SK-N-SH (cell line): Measurements from ENCODE around the gene NOX3. TPM values are rescaled to one million over a fixed set of nuclear protein-coding genes. Genes with fewer than 3 reads are reported as not detected.

Experiments used
- CTCF ChIA-PET: fragments of 300-600, 350-600 bp; formaldehyde crosslinking; extraction: SDS; loops from one replicate; lab custom pipeline; 2021; lab: Yijun Ruan, JAX
- POLR2A ChIA-PET: fragments of 350-600 bp; sonication (Branson Sonifier 250); formaldehyde crosslinking; extraction: SDS; loops from one replicate; lab custom pipeline; 2020; ENCODE audit warnings: antibody characterized with exemption, inconsistent platforms; lab: Yijun Ruan, JAX
- DNase-seq: peaks from one replicate; pipeline ENCODE4 v3.0.0; 2012
- H2AFZ ChIP-seq: fragments of 200-600 bp; sonication (generic); 2 replicates; pipeline ENCODE4 v1.8.1; 2016; ENCODE audit warnings: antibody characterized with exemption, mild to moderate bottlenecking, low read depth
- H3F3A ChIP-seq: fragments of 200-600 bp; sonication (generic); replicated peaks from 2 replicates; pipeline ENCODE3; 2016; ENCODE audit warnings: antibody characterized with exemption, mild to moderate bottlenecking; ENCODE audit not compliant: insufficient read depth
- H3K27ac ChIP-seq, 2 experiments: fragments of 200-500 bp in 1 of 2; fragments of 200-600 bp in 1 of 2; sonication (Bioruptor generic) in 1 of 2; sonication (generic), shearing (Covaris generic) in 1 of 2; 2 replicates each; pipeline versions ENCODE4 v1.5.1 to v1.6.1; 2014 to 2016; ENCODE audit warnings: low read depth in 2 of 2, inconsistent platforms in 1 of 2, low read length in 1 of 2, mild to moderate bottlenecking in 1 of 2, mixed read lengths in 1 of 2
- H3K27me3 ChIP-seq: fragments of 200-600 bp; sonication (generic), shearing (Covaris generic); 2 replicates; pipeline ENCODE4 v1.6.1; 2016; ENCODE audit warnings: mixed run types; ENCODE audit not compliant: insufficient read depth
- H3K36me3 ChIP-seq, 2 experiments: fragments of 200-500 bp in 1 of 2; fragments of 200-600 bp in 1 of 2; sonication (Bioruptor generic) in 1 of 2; sonication (generic) in 1 of 2; replicated peaks in 1 of 2; 2 replicates each; pipeline versions ENCODE3 to v1.5.1; 2014 to 2016; ENCODE audit warnings: low read length in 1 of 2, mild to moderate bottlenecking in 1 of 2; ENCODE audit not compliant: insufficient read depth in 2 of 2, control insufficient read depth in 1 of 2
- H3K4me1 ChIP-seq, 2 experiments: fragments of 200-500 bp in 1 of 2; fragments of 200-600 bp in 1 of 2; sonication (Bioruptor generic) in 1 of 2; sonication (generic), shearing (Covaris generic) in 1 of 2; 2 replicates each; pipeline versions ENCODE4 v1.5.1 to v1.6.1; 2014 to 2016; ENCODE audit warnings: low read depth in 1 of 2, low read length in 1 of 2, mixed run types in 1 of 2; ENCODE audit not compliant: insufficient read depth in 2 of 2, control insufficient read depth in 1 of 2
- H3K4me2 ChIP-seq: fragments of 200-600 bp; sonication (generic), shearing (Covaris generic); 2 replicates; pipeline ENCODE4 v1.6.1; 2017; ENCODE audit warnings: mixed run types
- H3K4me3 ChIP-seq, 2 experiments: fragments of 200-500 bp in 1 of 2; fragments of 200-600 bp in 1 of 2; sonication (Bioruptor generic) in 1 of 2; sonication (generic), shearing (Covaris generic) in 1 of 2; 2 replicates each; pipeline versions ENCODE4 v1.5.1 to v1.8.1; 2014 to 2016; ENCODE audit warnings: low read depth in 2 of 2, inconsistent platforms in 1 of 2, low read length in 1 of 2, mild to moderate bottlenecking in 1 of 2, mixed read lengths in 1 of 2, moderate library complexity in 1 of 2
- H3K79me2 ChIP-seq: fragments of 200-600 bp; sonication (generic); 2 replicates; pipeline ENCODE4 v1.8.1; 2017; ENCODE audit warnings: mild to moderate bottlenecking; ENCODE audit not compliant: insufficient read depth
- H3K9ac ChIP-seq: fragments of 200-600 bp; sonication (generic); 2 replicates; pipeline ENCODE4 v1.6.1; 2017; ENCODE audit warnings: mixed run types
- H3K9me2 ChIP-seq: fragments of 200-600 bp; sonication (generic); 2 replicates; pipeline ENCODE4 v1.6.1; 2017; ENCODE audit warnings: mixed run types
- H3K9me3 ChIP-seq: fragments of 200-600 bp; sonication (generic); 2 replicates; pipeline ENCODE4 v1.6.1; 2017; ENCODE audit warnings: mixed run types, mild to moderate bottlenecking, moderate library complexity
- H4K20me1 ChIP-seq: fragments of 200-600 bp; sonication (generic); 2 replicates; pipeline ENCODE4 v1.6.1; 2017; ENCODE audit warnings: mild to moderate bottlenecking, mixed run types; ENCODE audit not compliant: insufficient read depth
- CTCF ChIP-seq: fragments of 200-600 bp; sonication (generic); IDR thresholded peaks from 2 replicates; pipeline ENCODE4 v1.6.1; 2017; ENCODE audit warnings: antibody characterized with exemption, mild to moderate bottlenecking, moderate library complexity
- ELF1 ChIP-seq: IDR thresholded peaks from 2 replicates; pipeline ENCODE4 v1.4.0; 2012
- EP300 ChIP-seq, 2 experiments: IDR thresholded peaks; 2 replicates each; pipeline versions ENCODE4 v1.4.0 to v1.6.1; 2012; ENCODE audit warnings: borderline replicate concordance in 1 of 2, low read depth in 1 of 2, low read length in 1 of 2
- FOSL2 ChIP-seq: IDR thresholded peaks from 2 replicates; pipeline ENCODE4 v1.4.0; 2012; ENCODE audit warnings: low read depth, mild to moderate bottlenecking, moderate library complexity, borderline replicate concordance
- FOXJ3 ChIP-seq: sonication (generic); formaldehyde crosslinking; IDR thresholded peaks from 2 replicates; pipeline ENCODE4 v1.5.1; 2020; ENCODE audit warnings: mild to moderate bottlenecking, missing genetic modification reagents
- GATA2 ChIP-seq: sonication (generic); formaldehyde crosslinking; IDR thresholded peaks from 2 replicates; pipeline ENCODE4 v1.5.0; 2020; ENCODE audit warnings: mild to moderate bottlenecking, missing genetic modification reagents
- MXI1 ChIP-seq: IDR thresholded peaks from 2 replicates; pipeline ENCODE4 v1.6.1; 2012; ENCODE audit warnings: mild to moderate bottlenecking, low read depth, low read length, improper control_type of control experiment
- NRF1 ChIP-seq: IDR thresholded peaks from 2 replicates; pipeline ENCODE4 v1.6.1; 2012; ENCODE audit warnings: low read depth, mild to moderate bottlenecking, low read length
- PBX3 ChIP-seq: IDR thresholded peaks from 2 replicates; pipeline ENCODE4; 2012
- POLR2AphosphoS5 ChIP-seq: IDR thresholded peaks from 2 replicates; pipeline ENCODE4 v1.6.1; 2012; ENCODE audit warnings: low read depth, low read length
- RCOR1 ChIP-seq: fragments of 150-350 bp; IDR thresholded peaks from 2 replicates; pipeline ENCODE4 v1.6.1; 2017; ENCODE audit warnings: antibody characterized with exemption, low read length
- RFX5 ChIP-seq: IDR thresholded peaks from 2 replicates; pipeline ENCODE4 v1.6.1; 2012; ENCODE audit warnings: mild to moderate bottlenecking, improper control_type of control experiment, low read length
- RXRA ChIP-seq: IDR thresholded peaks from 2 replicates; pipeline ENCODE4 v1.4.0; 2012; ENCODE audit warnings: low read depth, mild to moderate bottlenecking, borderline replicate concordance
- SIN3A ChIP-seq: IDR thresholded peaks from 2 replicates; pipeline ENCODE4 v1.6.1; 2012; ENCODE audit warnings: low read depth, mild to moderate bottlenecking, low read length, moderate library complexity, borderline replicate concordance
- TCF12 ChIP-seq: IDR thresholded peaks from 2 replicates; pipeline ENCODE4 v1.4.0; 2012
- TEAD4 ChIP-seq: IDR thresholded peaks from 2 replicates; pipeline ENCODE4 v1.4.0; 2012; ENCODE audit warnings: mild to moderate bottlenecking, borderline replicate concordance; ENCODE audit not compliant: insufficient read depth
- YY1 ChIP-seq: IDR thresholded peaks from 2 replicates; pipeline ENCODE4 v1.4.0; 2012; ENCODE audit warnings: low read depth, mild to moderate bottlenecking
- WGBS: methylation state at CpG from one replicate; pipeline ENCODE4 v1.1.6; 2017; ENCODE audit warnings: low lambda C conversion rate; 5-methylcytosine and 5-hydroxymethylcytosine counted together
- polyA plus RNA-seq, 3 experiments: library from polyadenylated mRNA; depleted of rRNA; stranded (reverse); fragments of >200 nt; gene quantifications; 2 replicates each; pipeline ENCODE4 v1.2.3, GENCODE V29; 2012
- TF ChIP-seq, protein P1 (sequence below): IDR thresholded peaks from 2 replicates; pipeline ENCODE4 v1.4.0; 2012; ENCODE audit warnings: low read depth, borderline replicate concordance
- TF ChIP-seq, protein P2 (sequence below): fragments of 150-350 bp; IDR thresholded peaks from 2 replicates; pipeline ENCODE4 v1.6.1; 2017; ENCODE audit warnings: antibody characterized with exemption, low read length, low read depth, borderline replicate concordance

NOX3 gene
- polyA plus RNA-seq, 1 of the 3 experiments (the other 2 are of a cell fraction), result 0.02 TPM

GRCh38 chr6:155414049-155414448 is 41.6 kb downstream of the NOX3 start:
- POLR2A ChIA-PET, result no interaction called here
- no peak for TF ChIP-seq FOSL2
- TF ChIP-seq PBX3, result no peak
- no peak for TF ChIP-seq NRF1
- TF ChIP-seq, protein P1, sequence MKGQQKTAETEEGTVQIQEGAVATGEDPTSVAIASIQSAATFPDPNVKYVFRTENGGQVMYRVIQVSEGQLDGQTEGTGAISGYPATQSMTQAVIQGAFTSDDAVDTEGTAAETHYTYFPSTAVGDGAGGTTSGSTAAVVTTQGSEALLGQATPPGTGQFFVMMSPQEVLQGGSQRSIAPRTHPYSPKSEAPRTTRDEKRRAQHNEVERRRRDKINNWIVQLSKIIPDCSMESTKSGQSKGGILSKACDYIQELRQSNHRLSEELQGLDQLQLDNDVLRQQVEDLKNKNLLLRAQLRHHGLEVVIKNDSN, result no peak
- TF ChIP-seq RCOR1, result no peak
- no peak for TF ChIP-seq CTCF
- TF ChIP-seq ELF1, result no peak
- no peak for TF ChIP-seq SIN3A
- TF ChIP-seq GATA2 (CRISPR knock-in tag), result no peak
- TF ChIP-seq, protein P2, sequence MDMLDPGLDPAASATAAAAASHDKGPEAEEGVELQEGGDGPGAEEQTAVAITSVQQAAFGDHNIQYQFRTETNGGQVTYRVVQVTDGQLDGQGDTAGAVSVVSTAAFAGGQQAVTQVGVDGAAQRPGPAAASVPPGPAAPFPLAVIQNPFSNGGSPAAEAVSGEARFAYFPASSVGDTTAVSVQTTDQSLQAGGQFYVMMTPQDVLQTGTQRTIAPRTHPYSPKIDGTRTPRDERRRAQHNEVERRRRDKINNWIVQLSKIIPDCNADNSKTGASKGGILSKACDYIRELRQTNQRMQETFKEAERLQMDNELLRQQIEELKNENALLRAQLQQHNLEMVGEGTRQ, result no peak
- TF ChIP-seq EP300 (IDR thresholded peaks at IDR 0.05; ENCODE audit: borderline replicate concordance in 1 of 2, low read depth in 1 of 2, low read length in 1 of 2), result no peak
- TF ChIP-seq YY1, result no peak
- TF ChIP-seq RXRA, result no peak
- no peak for TF ChIP-seq FOXJ3 (CRISPR knock-in tag)
- TF ChIP-seq TEAD4, result no peak
- TF ChIP-seq MXI1, result no peak
- no peak for TF ChIP-seq POLR2AphosphoS5
- TF ChIP-seq TCF12, result no peak
- no peak for TF ChIP-seq RFX5
- H3K9me3 ChIP-seq, result no peaks in the 10 kb centered on the region
- H3K27me3 ChIP-seq, result no peaks in the 10 kb centered on the region
- no peak overlapping the region for H2AFZ ChIP-seq
- no peak overlapping the region for H3K4me2 ChIP-seq
- no peaks in the 10 kb centered on the region for H4K20me1 ChIP-seq
- H3K79me2 ChIP-seq, result no peaks in the 10 kb centered on the region
- no peaks in the 10 kb centered on the region for H3K36me3 ChIP-seq
- H3K27ac ChIP-seq, result no peak overlapping the region
- CTCF ChIA-PET, result no interaction called here
- no peak for DNase-seq
- H3K4me1 ChIP-seq, result peaks cover 7 to 20% of the 10 kb centered on the region in 2 experiments
- H3F3A ChIP-seq, result peaks cover 5% of the 10 kb centered on the region
- no peaks in the 10 kb centered on the region for H3K9me2 ChIP-seq
- no peak overlapping the region for H3K4me3 ChIP-seq
- no peak overlapping the region for H3K9ac ChIP-seq
- WGBS, result 82% methylated on average over 3 of the region's 3 CpGs
